HepG2 (cell line): ENCODE results near the gene SLIT1. TPM values are rescaled to one million over a fixed set of nuclear protein-coding genes. Genes with fewer than 3 reads are reported as not detected.

Source experiments
- AKAP8 ChIP-seq: sonication (generic); formaldehyde crosslinking; IDR thresholded peaks from 2 replicates; pipeline ENCODE4 v1.5.1; 2020; ENCODE audit warnings: mild to moderate bottlenecking, missing genetic modification reagents
- BORCS8-MEF2B ChIP-seq: sonication (generic); formaldehyde crosslinking; IDR thresholded peaks from 2 replicates; pipeline ENCODE4 v1.8.0; 2022; ENCODE audit warnings: mild to moderate bottlenecking, missing genetic modification reagents
- CBFB ChIP-seq: sonication (generic); formaldehyde crosslinking; IDR thresholded peaks from 2 replicates; pipeline ENCODE4 v1.4.0; 2020; ENCODE audit warnings: missing genetic modification reagents
- CCAR2 ChIP-seq: fragments of 200-400 bp; formaldehyde crosslinking; optimal IDR thresholded peaks from 2 replicates; pipeline ENCODE3; 2018; ENCODE audit warnings: low read depth, mild to moderate bottlenecking, low read length, moderate library complexity
- FOXA1 ChIP-seq, 2 experiments: fragments of 450-650 bp in 1 of 2; sonication (generic) in 1 of 2; formaldehyde crosslinking in 1 of 2; IDR thresholded peaks; 2 replicates each; pipeline versions ENCODE4 v1.4.0 to v1.6.1; 2016 to 2020; ENCODE audit warnings: missing genetic modification reagents in 1 of 2
- GATAD1 ChIP-seq: IDR thresholded peaks from 2 replicates; pipeline ENCODE4 v1.6.1; 2016; ENCODE audit warnings: missing genetic modification reagents, missing compliant biosample characterization
- ISL2 ChIP-seq: sonication (generic); formaldehyde crosslinking; IDR thresholded peaks from 2 replicates; pipeline ENCODE4 v1.5.0; 2020; ENCODE audit warnings: missing genetic modification reagents
- JUN ChIP-seq: sonication (generic); formaldehyde crosslinking; IDR thresholded peaks from 2 replicates; pipeline ENCODE4 v1.4.0; 2020; ENCODE audit warnings: mild to moderate bottlenecking, missing genetic modification reagents
- KDM3A ChIP-seq: IDR thresholded peaks from 2 replicates; pipeline ENCODE4 v1.6.1; 2018; ENCODE audit warnings: low read depth, missing compliant biosample characterization
- MED1 ChIP-seq: sonication (generic); formaldehyde crosslinking; IDR thresholded peaks from 2 replicates; pipeline ENCODE4 v1.4.0; 2020; ENCODE audit warnings: missing genetic modification reagents
- NR1H2 ChIP-seq: sonication (generic); formaldehyde crosslinking; IDR thresholded peaks from 2 replicates; pipeline ENCODE4 v1.8.1; 2022; ENCODE audit warnings: low read depth, missing genetic modification reagents, borderline replicate concordance
- SCMH1 ChIP-seq: sonication (generic); formaldehyde crosslinking; IDR thresholded peaks from 2 replicates; pipeline ENCODE4 v1.9.0; 2021; ENCODE audit warnings: missing genetic modification reagents, mild to moderate bottlenecking, borderline replicate concordance
- SOX5 ChIP-seq: IDR thresholded peaks from 2 replicates; pipeline ENCODE4 v1.6.1; 2016; ENCODE audit warnings: borderline replicate concordance
- SPEN ChIP-seq: sonication (generic); formaldehyde crosslinking; IDR thresholded peaks from 2 replicates; pipeline ENCODE4 v1.5.1; 2020; ENCODE audit warnings: low read depth, mild to moderate bottlenecking, missing genetic modification reagents
- TCF7 ChIP-seq: sonication (generic); IDR thresholded peaks from 2 replicates; pipeline ENCODE4 v1.6.1; 2016; ENCODE audit warnings: antibody characterized with exemption, low read depth
- TEF ChIP-seq: sonication (generic); formaldehyde crosslinking; IDR thresholded peaks from 2 replicates; pipeline ENCODE4 v1.5.0; 2020; ENCODE audit warnings: missing genetic modification reagents
- ZNF232 ChIP-seq: sonication (generic); formaldehyde crosslinking; IDR thresholded peaks from 2 replicates; pipeline ENCODE4 v1.4.0; 2020; ENCODE audit warnings: missing genetic modification reagents, borderline replicate concordance
- ZNF282 ChIP-seq: fragments of 450-650 bp; IDR thresholded peaks from 2 replicates; pipeline ENCODE4 v1.6.1; 2018; ENCODE audit not compliant: partially characterized antibody
- ZNF34 ChIP-seq: sonication (generic); formaldehyde crosslinking; IDR thresholded peaks from 2 replicates; pipeline ENCODE4 v1.4.0; 2020; ENCODE audit warnings: mild to moderate bottlenecking, missing genetic modification reagents, borderline replicate concordance
- ZNF350 ChIP-seq: sonication (generic); formaldehyde crosslinking; IDR thresholded peaks from 2 replicates; pipeline ENCODE4 v1.4.0; 2020; ENCODE audit warnings: mild to moderate bottlenecking, low read depth, missing genetic modification reagents, borderline replicate concordance
- ZNF709 ChIP-seq: sonication (generic); formaldehyde crosslinking; IDR thresholded peaks from 2 replicates; pipeline ENCODE4 v1.5.0; 2020; ENCODE audit warnings: mild to moderate bottlenecking, missing genetic modification reagents
- ZNF720 ChIP-seq: sonication (generic); formaldehyde crosslinking; IDR thresholded peaks from 2 replicates; pipeline ENCODE4 v1.4.0; 2020; ENCODE audit warnings: missing genetic modification reagents
- ZNF816 ChIP-seq: sonication (generic); formaldehyde crosslinking; IDR thresholded peaks from 2 replicates; pipeline ENCODE4 v1.8.0; 2022; ENCODE audit warnings: missing genetic modification reagents, mild to moderate bottlenecking, borderline replicate concordance
- polyA plus RNA-seq, 8 experiments: library from polyadenylated mRNA; depleted of rRNA in 3 of 8; stranded (reverse) in 7 of 8; unstranded in 1 of 8; fragments of >200 nt; fragmentation: Illumina TruSeq in 4 of 8; extraction: Trizol in 4 of 8; gene quantifications; 2 replicates each; pipeline versions ENCODE4 v1.2.1 to v1.2.3, GENCODE V29; 2011 to 2016; ENCODE audit warnings: low read depth in 4 of 8, missing spikeins in 1 of 8, mixed read lengths in 1 of 8; ENCODE audit not compliant: insufficient read depth in 1 of 8
- total RNA-seq, 5 experiments: library from RNA; depleted of rRNA; stranded (reverse); fragments of >200 nt; fragmentation: Illumina TruSeq; extraction: Trizol; gene quantifications; 2 replicates each; pipeline ENCODE4 v1.2.3, GENCODE V29; 2016; ENCODE audit warnings: low read depth in 1 of 5
- TF ChIP-seq, protein P1 (sequence below): sonication (generic); formaldehyde crosslinking; IDR thresholded peaks from 2 replicates; pipeline ENCODE4 v1.5.0; 2020; ENCODE audit warnings: mild to moderate bottlenecking, missing genetic modification reagents, moderate library complexity
- TF ChIP-seq, protein P2 (sequence below): sonication (generic); formaldehyde crosslinking; IDR thresholded peaks from 2 replicates; pipeline ENCODE4 v1.4.0; 2020; ENCODE audit warnings: missing genetic modification reagents
- TF ChIP-seq, protein P3 (sequence below): sonication (generic); formaldehyde crosslinking; IDR thresholded peaks from 2 replicates; pipeline ENCODE4 v1.8.0; 2022; ENCODE audit warnings: mild to moderate bottlenecking, missing genetic modification reagents, borderline replicate concordance
- TF ChIP-seq, protein P4 (sequence below): sonication (generic); formaldehyde crosslinking; IDR thresholded peaks from 2 replicates; pipeline ENCODE4 v1.4.0; 2020; ENCODE audit warnings: missing genetic modification reagents

Gene SLIT1
- total and polyA plus RNA-seq, 2 of the 13 experiments (the other 11 are each of a cell fraction or from before 2014, with no cell fraction given), result 0.09 to 0.33 TPM

DNA sequence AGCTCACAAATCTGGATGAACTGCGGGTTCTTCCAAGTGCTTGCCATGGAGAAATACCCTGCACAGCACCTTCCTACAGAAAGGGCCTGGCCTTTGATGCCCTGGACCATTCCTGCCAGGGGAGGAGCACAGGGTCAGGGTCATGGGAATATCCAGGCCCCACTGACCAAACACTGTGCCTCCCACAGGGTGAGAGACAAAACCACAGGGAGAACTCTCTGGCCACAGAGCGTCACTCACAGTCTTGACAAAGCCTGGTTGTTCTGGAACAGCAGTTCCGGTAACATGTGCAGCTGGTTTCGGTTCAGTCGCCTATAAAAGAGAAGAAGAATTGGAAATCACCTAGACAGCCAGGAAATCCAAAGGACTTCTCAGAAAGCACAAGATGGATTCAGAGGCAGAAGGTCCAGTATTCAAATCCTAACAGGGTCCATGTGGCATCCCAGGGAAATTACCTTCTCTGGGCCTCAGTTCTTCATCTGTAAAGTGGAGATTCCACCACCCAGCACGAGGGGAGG, 28.1 kb downstream of the SLIT1 start (continued):
- TF ChIP-seq SOX5 (peak; percentile 75; the same call in 1 of the 2 replicates), ZNF350 (CRISPR knock-in tag) (peak; percentile 57; the same call in 1 of the 2 replicates), ZNF720 (CRISPR knock-in tag) (no peak), KDM3A (CRISPR knock-in tag) (no peak), MED1 (CRISPR knock-in tag) (peak; percentile 69; the same call in 1 of the 2 replicates), TCF7 (peak; percentile 82), TEF (CRISPR knock-in tag) (no peak), AKAP8 (CRISPR knock-in tag) (peak; percentile 57; the same call in 1 of the 2 replicates), BORCS8-MEF2B (CRISPR knock-in tag) (peak; percentile 68; the same call in 1 of the 2 replicates), CBFB (CRISPR knock-in tag) (peak; percentile 99), SCMH1 (CRISPR knock-in tag) (no peak), ZNF232 (no peak; the same call in 1 of the 2 replicates), CCAR2 (peak; percentile 76), SPEN (CRISPR knock-in tag) (no peak), FOXA1 (IDR thresholded peaks at IDR 0.05) (no peak), FOXA1 (CRISPR knock-in tag; IDR thresholded peaks at IDR 0.05) (peak; percentile 87), ZNF816 (CRISPR knock-in tag) (no peak), ZNF282 (no peak), JUN (CRISPR knock-in tag) (0 out of 2 replicates have a peak, but pooled peaks have one; percentile 21), ISL2 (CRISPR knock-in tag) (peak; percentile 95), ZNF34 (CRISPR knock-in tag) (peak; percentile 91; the same call in 1 of the 2 replicates), GATAD1 (CRISPR knock-in tag) (no peak), NR1H2 (CRISPR knock-in tag) (no peak), ZNF709 (CRISPR knock-in tag) (peak; percentile 52; the same call in 1 of the 2 replicates)
- TF ChIP-seq, protein P1, sequence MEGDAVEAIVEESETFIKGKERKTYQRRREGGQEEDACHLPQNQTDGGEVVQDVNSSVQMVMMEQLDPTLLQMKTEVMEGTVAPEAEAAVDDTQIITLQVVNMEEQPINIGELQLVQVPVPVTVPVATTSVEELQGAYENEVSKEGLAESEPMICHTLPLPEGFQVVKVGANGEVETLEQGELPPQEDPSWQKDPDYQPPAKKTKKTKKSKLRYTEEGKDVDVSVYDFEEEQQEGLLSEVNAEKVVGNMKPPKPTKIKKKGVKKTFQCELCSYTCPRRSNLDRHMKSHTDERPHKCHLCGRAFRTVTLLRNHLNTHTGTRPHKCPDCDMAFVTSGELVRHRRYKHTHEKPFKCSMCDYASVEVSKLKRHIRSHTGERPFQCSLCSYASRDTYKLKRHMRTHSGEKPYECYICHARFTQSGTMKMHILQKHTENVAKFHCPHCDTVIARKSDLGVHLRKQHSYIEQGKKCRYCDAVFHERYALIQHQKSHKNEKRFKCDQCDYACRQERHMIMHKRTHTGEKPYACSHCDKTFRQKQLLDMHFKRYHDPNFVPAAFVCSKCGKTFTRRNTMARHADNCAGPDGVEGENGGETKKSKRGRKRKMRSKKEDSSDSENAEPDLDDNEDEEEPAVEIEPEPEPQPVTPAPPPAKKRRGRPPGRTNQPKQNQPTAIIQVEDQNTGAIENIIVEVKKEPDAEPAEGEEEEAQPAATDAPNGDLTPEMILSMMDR, result peak; percentile 60
- TF ChIP-seq, protein P2, sequence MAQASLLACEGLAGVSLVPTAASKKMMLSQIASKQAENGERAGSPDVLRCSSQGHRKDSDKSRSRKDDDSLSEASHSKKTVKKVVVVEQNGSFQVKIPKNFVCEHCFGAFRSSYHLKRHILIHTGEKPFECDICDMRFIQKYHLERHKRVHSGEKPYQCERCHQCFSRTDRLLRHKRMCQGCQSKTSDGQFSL (CRISPR knock-in tag), result no peak
- TF ChIP-seq, protein P3, sequence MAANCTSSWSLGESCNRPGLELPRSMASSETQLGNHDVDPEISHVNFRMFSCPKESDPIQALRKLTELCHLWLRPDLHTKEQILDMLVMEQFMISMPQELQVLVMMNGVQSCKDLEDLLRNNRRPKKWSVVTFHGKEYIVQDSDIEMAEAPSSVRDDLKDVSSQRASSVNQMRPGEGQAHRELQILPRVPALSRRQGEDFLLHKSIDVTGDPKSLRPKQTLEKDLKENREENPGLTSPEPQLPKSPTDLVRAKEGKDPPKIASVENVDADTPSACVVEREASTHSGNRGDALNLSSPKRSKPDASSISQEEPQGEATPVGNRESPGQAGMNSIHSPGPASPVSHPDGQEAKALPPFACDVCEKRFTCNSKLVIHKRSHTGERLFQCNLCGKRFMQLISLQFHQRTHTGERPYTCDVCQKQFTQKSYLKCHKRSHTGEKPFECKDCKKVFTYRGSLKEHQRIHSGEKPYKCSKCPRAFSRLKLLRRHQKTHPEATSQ (CRISPR knock-in tag), result peak; percentile 36; the same call in 1 of the 2 replicates
- TF ChIP-seq, protein P4, sequence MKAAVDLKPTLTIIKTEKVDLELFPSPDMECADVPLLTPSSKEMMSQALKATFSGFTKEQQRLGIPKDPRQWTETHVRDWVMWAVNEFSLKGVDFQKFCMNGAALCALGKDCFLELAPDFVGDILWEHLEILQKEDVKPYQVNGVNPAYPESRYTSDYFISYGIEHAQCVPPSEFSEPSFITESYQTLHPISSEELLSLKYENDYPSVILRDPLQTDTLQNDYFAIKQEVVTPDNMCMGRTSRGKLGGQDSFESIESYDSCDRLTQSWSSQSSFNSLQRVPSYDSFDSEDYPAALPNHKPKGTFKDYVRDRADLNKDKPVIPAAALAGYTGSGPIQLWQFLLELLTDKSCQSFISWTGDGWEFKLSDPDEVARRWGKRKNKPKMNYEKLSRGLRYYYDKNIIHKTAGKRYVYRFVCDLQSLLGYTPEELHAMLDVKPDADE (CRISPR knock-in tag), result no peak
